ENCODE data around the gene LCLAT1.
"Not testable (repeated sequence)": the region's sequence is repeated elsewhere in the genome, so short reads cannot be mapped to it uniquely, and the experiment has no call there.

Gene LCLAT1

GRCh38 chr2:30633039-30633438, 186.0 kb downstream of the LCLAT1 start:
- in situ Hi-C loops (cut with MboI; ENCODE audit: low sequenced_read_pairs): no loop called here

GRCh38 chr2:30636311-30636710, 189.3 kb downstream of the LCLAT1 start:
- in situ Hi-C loops (cut with MboI; ENCODE audit: low sequenced_read_pairs): no loop called here

DNA sequence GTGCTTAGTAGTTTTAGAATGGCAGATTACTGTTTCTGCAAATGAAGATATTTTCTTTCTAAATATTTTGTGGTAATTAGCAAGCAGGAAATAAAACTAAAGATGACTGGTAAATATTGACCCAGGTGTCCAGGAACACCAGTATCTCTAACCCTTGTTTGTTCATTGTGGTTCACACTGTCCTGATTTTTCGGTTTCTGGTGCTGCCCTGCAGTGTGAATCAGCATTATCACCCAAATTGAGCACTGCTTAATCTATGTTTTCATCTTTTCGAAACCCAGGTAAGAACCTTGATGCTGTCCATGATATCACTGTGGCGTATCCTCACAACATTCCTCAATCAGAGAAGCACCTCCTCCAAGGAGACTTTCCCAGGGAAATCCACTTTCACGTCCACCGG, 192.8 kb downstream of the LCLAT1 start:
- in situ Hi-C loops (cut with MboI; ENCODE audit: low sequenced_read_pairs): no loop called here

GRCh38 chr2:30641765-30642345, 194.8 kb downstream of the LCLAT1 start:
- in situ Hi-C loops (cut with MboI; ENCODE audit: low sequenced_read_pairs): no loop called here

GRCh38 chr2:30643013-30643412, 196.0 kb downstream of the LCLAT1 start:
- in situ Hi-C loops (cut with MboI; ENCODE audit: low sequenced_read_pairs): not testable (repeated sequence)

DNA sequence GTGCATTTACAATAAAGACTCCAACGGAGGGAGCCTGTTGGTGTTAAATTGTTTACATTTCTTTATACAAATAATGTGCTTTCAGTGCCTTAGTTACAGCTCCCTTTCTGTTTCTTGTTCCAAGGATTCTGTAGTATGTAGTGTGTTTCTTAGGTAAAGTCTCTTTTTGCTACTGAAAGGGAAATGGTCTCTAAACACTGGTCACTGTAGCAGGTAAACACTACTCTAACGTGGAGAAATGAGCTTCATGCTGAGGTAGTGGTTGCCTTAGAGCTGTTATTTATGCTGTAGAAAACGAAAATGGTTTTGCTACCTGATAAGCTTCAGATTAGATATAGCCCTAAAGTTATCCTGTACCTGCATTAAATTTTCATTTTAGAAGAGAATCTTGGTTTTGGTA, 196.6 kb downstream of the LCLAT1 start:
- in situ Hi-C loops (cut with MboI; ENCODE audit: low sequenced_read_pairs): no loop called here

GRCh38 chr2:30645081-30645744, 198.2 kb downstream of the LCLAT1 start:
- in situ Hi-C loops (cut with MboI; ENCODE audit: low sequenced_read_pairs): no loop called here

GRCh38 chr2:30645745-30646119, 198.7 kb downstream of the LCLAT1 start:
- in situ Hi-C loops (cut with MboI; ENCODE audit: low sequenced_read_pairs): no loop called here

DNA sequence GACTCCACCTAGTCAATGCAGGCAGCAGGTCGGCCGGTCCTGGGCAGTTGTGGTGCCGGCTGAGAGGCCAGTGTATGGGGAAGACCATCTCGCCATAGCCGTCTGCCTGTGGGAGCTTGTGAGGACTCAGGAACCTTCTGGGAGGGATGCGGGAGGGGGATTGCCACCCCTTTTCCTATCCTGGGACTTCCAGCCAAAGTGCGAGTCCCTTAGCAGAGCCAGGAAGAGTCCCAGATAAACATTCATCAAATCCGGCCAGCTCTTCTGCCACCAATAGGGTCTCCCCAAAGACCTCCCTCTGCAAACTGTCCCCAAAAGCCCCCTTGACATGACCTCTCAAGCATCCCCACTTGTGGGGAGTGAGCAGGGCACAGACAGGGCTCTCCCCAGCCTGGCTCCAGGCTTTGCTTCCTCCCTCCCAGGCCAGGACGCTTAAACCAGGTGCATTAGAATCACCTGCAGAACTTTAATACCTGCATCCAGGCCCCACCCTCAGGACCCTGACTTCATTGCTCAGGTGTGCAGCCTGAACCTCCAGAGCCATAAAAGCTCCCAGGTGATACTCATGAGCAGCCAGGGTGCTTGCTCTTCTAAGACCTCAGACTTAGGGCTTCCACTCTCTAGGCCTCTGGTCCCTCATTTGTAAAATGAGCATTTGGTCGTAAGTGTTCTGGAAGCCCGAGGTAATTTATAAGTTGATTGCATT, 200.9 kb downstream of the LCLAT1 start:
- in situ Hi-C loops (cut with MboI; ENCODE audit: low sequenced_read_pairs): no loop called here

- in situ Hi-C loops (cut with MboI; ENCODE audit: low sequenced_read_pairs): no loop called here
Observed at GRCh38 chr2:30649278-30649677, 202.2 kb downstream of the LCLAT1 start.

DNA sequence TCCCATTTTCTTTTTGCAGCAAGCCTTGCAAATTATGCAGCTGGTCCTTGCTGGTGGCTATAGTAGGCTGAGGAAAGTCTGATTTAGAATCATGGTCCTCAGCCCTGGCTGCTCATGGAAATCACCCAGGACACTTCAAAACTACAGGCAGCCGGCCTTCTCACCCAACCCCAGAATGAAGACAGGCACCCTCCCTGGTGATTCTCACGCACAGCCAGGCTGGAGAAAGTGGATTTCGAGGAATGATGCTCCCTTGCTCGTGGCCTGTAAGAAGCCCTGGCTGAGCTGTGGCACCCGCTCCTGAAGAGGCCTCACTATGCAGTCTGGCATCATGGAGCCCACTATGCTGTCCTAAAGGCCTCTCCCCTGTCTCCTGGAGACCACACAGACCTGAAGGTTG, 202.8 kb downstream of the LCLAT1 start:
- in situ Hi-C loops (cut with MboI; ENCODE audit: low sequenced_read_pairs): no loop called here

DNA sequence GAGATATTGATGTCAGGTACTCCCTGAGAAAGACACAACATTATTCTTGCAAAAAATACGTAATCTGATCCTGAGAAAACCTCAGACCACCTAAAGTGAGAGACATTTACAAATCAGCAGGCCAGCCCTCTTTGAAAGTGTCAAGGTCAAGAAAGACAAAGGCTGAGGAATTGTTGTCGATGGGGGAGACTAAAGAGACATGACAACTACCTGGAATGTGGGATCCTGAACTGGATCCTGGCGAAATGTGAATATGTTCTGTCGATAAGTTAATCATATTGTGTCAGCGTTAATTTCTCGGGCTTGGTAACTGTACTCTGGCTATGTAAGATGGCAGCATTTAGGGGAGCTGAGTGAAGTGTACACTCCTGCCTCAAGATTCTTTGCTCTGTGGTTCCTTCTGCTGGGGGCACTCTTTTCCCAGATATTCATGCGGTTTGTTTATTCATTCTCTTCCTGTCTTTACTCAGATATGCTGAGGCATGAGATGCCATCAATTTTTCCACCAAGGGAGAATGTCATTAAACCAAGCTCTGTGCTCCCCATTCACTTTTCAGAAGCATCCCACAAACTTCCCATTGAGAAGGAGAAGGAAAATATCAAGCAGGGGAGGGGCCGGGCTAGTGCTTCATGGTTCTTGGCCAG, 205.3 kb downstream of the LCLAT1 start:
- in situ Hi-C loops (cut with MboI; ENCODE audit: low sequenced_read_pairs): no loop called here

- in situ Hi-C loops (cut with MboI; ENCODE audit: low sequenced_read_pairs): no loop called here
Observed at GRCh38 chr2:30653847-30654246, 206.8 kb downstream of the LCLAT1 start.

GRCh38 chr2:30654404-30654803, 207.4 kb downstream of the LCLAT1 start:
- in situ Hi-C loops (cut with MboI; ENCODE audit: low sequenced_read_pairs): no loop called here

- in situ Hi-C loops (cut with MboI; ENCODE audit: low sequenced_read_pairs): no loop called here
Observed at GRCh38 chr2:30655211-30655610, 208.2 kb downstream of the LCLAT1 start.

GRCh38 chr2:30655660-30656059, 208.6 kb downstream of the LCLAT1 start:
- in situ Hi-C loops (cut with MboI; ENCODE audit: low sequenced_read_pairs): no loop called here

DNA sequence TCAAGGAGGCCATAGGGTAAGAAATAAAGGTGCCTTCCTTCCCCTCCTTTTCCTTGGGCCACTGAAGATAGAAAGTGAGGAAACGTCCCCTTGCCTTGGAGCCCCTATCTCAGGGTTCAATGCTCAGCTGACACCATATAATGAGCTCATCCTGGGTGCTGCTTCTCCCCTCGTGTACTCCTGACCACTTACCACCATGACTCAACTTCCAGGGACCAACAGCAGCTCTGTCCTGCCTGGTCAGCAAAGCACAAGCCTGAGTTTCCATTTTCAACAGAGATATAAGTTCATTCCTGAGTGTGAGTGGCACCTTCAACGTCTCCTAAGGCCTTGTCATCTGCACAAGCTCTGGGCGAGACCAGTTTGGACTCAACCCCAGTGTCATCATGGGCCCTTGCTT, 209.0 kb downstream of the LCLAT1 start:
- in situ Hi-C loops (cut with MboI; ENCODE audit: low sequenced_read_pairs): no loop called here

DNA sequence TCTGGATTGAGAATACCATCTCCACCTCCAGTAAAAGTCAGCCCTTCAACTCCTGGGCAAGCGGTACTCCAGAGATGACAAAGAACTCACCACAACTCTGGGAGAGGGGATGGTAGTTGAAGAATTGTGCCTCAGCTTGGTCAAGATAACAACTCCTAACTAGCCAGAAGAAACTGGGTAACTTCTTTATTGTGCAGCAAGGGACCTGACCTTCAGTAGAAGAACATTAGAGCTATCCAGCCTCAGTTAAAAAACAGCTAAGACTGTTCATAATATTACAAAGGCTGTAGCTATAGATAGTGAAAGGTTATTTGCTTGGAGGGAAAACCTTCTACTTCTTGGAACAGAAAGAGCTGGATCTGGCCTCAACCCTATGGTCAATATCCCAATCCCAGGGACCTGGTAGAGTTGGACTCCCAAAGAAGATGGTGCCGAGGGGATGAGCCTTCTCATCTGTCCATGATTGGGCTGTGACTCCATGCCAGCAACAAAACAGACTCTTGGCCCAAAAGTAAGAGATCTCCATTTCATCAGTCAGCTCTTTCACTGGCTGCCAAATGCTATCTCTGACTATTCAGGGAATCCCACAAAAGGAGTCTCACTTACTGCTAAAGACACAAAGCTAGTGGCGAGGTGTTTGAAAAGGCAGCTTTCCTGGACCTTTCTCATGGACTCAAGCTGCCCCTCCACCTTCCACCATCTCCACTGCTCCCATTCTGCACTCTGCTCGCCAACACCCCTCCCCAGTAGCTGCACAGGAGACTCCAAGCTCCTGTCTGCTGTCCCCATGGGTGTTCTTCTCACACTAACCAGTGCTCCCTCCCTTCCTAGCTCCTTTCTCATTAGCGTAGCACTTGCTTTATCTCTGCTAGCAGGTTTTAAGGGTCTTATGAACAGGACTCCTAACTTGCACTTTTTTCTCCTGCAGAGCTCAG, 214.4 kb downstream of the LCLAT1 start:
- in situ Hi-C loops (cut with MboI; ENCODE audit: low sequenced_read_pairs): no loop called here

DNA sequence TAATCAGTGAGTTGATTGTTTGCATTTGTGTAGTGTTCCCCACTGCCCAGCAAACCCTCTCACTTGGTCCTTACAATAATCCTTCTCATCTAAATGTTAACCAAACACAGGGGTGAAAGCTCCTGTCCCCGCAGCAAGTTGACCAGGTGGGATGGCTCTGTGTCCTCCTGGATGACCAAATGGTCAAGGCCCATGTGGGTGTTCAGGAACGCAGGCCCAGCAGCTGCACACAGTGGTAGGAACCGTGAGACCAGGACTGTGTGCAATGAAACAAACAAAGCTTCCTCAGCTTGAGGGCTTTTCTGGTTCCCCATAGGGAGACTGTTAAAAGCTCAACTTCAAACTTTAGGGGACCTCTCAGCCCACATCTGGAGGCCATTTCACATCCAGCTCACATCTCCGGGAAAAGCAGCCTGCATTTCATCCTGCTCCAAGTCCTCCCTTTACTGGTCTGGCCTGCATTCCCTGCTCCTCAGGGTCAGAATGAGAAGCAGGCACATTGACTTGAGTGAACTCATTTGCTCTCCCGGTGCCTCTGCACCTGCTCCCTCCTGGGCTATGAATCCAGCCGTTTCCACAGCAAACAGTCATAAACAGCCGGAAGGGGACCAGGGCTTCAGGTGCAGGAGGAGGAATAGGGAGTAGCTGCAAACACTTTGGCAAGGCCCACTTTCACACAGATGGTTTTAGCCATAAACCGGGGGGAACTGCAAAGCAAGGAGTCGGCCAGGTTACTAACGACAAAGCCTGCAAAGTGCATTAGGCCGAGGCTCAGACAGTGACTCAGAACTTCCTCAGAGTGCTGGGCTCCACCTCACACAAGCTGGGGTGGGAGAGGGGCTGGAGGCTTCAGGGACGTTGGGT, 215.5 kb downstream of the LCLAT1 start:
- in situ Hi-C loops (cut with MboI; ENCODE audit: low sequenced_read_pairs): no loop called here

- in situ Hi-C loops (cut with MboI; ENCODE audit: low sequenced_read_pairs): no loop called here
Observed at GRCh38 chr2:30663321-30663720, 216.3 kb downstream of the LCLAT1 start.

All from HL-60/S4 (cell line).